ENCODE measurements around the gene LINGO4.

The LINGO4 gene

GRCh38 chr1:151828921-151829320, 23.7 kb upstream of the LINGO4 start:
- no peak for ATAC-seq
- H3K4me1 Mint-ChIP-seq: peaks cover 77% of the 10 kb centered on the region

GRCh38 chr1:151827853-151828252, 22.6 kb upstream of the LINGO4 start:
- Mint-ChIP-seq H3K4me1 (peaks cover 73% of the 10 kb centered on the region), H3K9me3 (no peaks in the 10 kb centered on the region), H3K27ac (no peak overlapping the region), H3K27me3 (no peaks in the 10 kb centered on the region), H3K4me3 (peak overlapping the region; percentile 1), H3K36me3 (ENCODE audit: low read depth) (no peaks in the 10 kb centered on the region)
- ATAC-seq: no peak
- no peak for DNase-seq

More at GRCh38 chr1:151828921-151829320, 23.7 kb upstream of the LINGO4 start:
- Mint-ChIP-seq H3K4me3 (peak overlapping the region; percentile 10), H3K9me3 (no peaks in the 10 kb centered on the region), H3K27me3 (no peaks in the 10 kb centered on the region), H3K27ac (peak overlapping the region; percentile 75), H3K36me3 (ENCODE audit: low read depth) (no peaks in the 10 kb centered on the region)
- DNase-seq: no peak

- Mint-ChIP-seq H3K27me3 (no peaks in the 10 kb centered on the region), H3K4me3 (peak overlapping the region; percentile 60)
Measured at GRCh38 chr1:151825751-151826660, 20.8 kb upstream of the LINGO4 start.

GRCh38 chr1:151825204-151825603, 20.0 kb upstream of the LINGO4 start:
- DNase-seq: no peak
- Mint-ChIP-seq H3K27ac (no peak overlapping the region), H3K27me3 (no peaks in the 10 kb centered on the region), H3K9me3 (no peaks in the 10 kb centered on the region), H3K36me3 (ENCODE audit: low read depth) (no peaks in the 10 kb centered on the region), H3K4me3 (peak overlapping the region; percentile 60), H3K4me1 (peaks cover 84% of the 10 kb centered on the region)
- no peak for ATAC-seq

More at GRCh38 chr1:151825751-151826660, 20.8 kb upstream of the LINGO4 start:
- H3K4me1 Mint-ChIP-seq: peaks cover 82% of the 10 kb centered on the region
- ATAC-seq (peak; percentile 33), DNase-seq (peak; percentile 55)
- no peaks in the 10 kb centered on the region for H3K36me3 Mint-ChIP-seq (ENCODE audit: low read depth)
- peak overlapping the region; percentile 70 for H3K27ac Mint-ChIP-seq
- no peaks in the 10 kb centered on the region for H3K9me3 Mint-ChIP-seq

GRCh38 chr1:151823175-151823574, 18.0 kb upstream of the LINGO4 start:
- no peaks in the 10 kb centered on the region for H3K9me3 Mint-ChIP-seq
- no peaks in the 10 kb centered on the region for H3K27me3 Mint-ChIP-seq
- no peak overlapping the region for H3K4me3 Mint-ChIP-seq
- DNase-seq (no peak), ATAC-seq (no peak)
- no peaks in the 10 kb centered on the region for H3K36me3 Mint-ChIP-seq (ENCODE audit: low read depth)
- no peak overlapping the region for H3K27ac Mint-ChIP-seq
- H3K4me1 Mint-ChIP-seq: peaks cover 71% of the 10 kb centered on the region

GRCh38 chr1:151822404-151822803, 17.2 kb upstream of the LINGO4 start:
- ATAC-seq (peak; percentile 55), DNase-seq (peak; percentile 59)
- H3K4me3 Mint-ChIP-seq: peak overlapping the region; percentile 39
- H3K36me3 Mint-ChIP-seq (ENCODE audit: low read depth): no peaks in the 10 kb centered on the region
- no peaks in the 10 kb centered on the region for H3K27me3 Mint-ChIP-seq
- H3K4me1 Mint-ChIP-seq: peaks cover 64% of the 10 kb centered on the region
- peak overlapping the region; percentile 29 for H3K27ac Mint-ChIP-seq
- no peaks in the 10 kb centered on the region for H3K9me3 Mint-ChIP-seq

GRCh38 chr1:151820940-151821339, 15.7 kb upstream of the LINGO4 start:
- peaks cover 57% of the 10 kb centered on the region for H3K4me1 Mint-ChIP-seq
- ATAC-seq: no peak
- H3K27ac Mint-ChIP-seq: no peak overlapping the region

GRCh38 chr1:151819976-151820623, 14.9 kb upstream of the LINGO4 start:
- peaks cover 58% of the 10 kb centered on the region for H3K4me1 Mint-ChIP-seq
- no peaks in the 10 kb centered on the region for H3K9me3 Mint-ChIP-seq
- peak overlapping the region; percentile 30 for H3K27ac Mint-ChIP-seq
- H3K27me3 Mint-ChIP-seq: peaks cover 3% of the 10 kb centered on the region
- peaks cover 2% of the 10 kb centered on the region for H3K36me3 Mint-ChIP-seq (ENCODE audit: low read depth)
- DNase-seq (no peak), ATAC-seq (peak; percentile 66)
- no peak overlapping the region for H3K4me3 Mint-ChIP-seq

More at GRCh38 chr1:151820940-151821339, 15.7 kb upstream of the LINGO4 start:
- DNase-seq: no peak
- H3K36me3 Mint-ChIP-seq (ENCODE audit: low read depth): peaks cover 2% of the 10 kb centered on the region
- no peak overlapping the region for H3K4me3 Mint-ChIP-seq
- H3K9me3 Mint-ChIP-seq: no peaks in the 10 kb centered on the region
- peaks cover 3% of the 10 kb centered on the region for H3K27me3 Mint-ChIP-seq

GRCh38 chr1:151819227-151819835, 14.1 kb upstream of the LINGO4 start:
- peak overlapping the region; percentile 30 for H3K27ac Mint-ChIP-seq
- DNase-seq (no peak), ATAC-seq (no peak)
- H3K36me3 Mint-ChIP-seq (ENCODE audit: low read depth): peaks cover 2% of the 10 kb centered on the region
- H3K9me3 Mint-ChIP-seq: no peaks in the 10 kb centered on the region
- no peak overlapping the region for H3K4me3 Mint-ChIP-seq
- peaks cover 57% of the 10 kb centered on the region for H3K4me1 Mint-ChIP-seq
- peaks cover 3% of the 10 kb centered on the region for H3K27me3 Mint-ChIP-seq

GRCh38 chr1:151817353-151817730, 12.1 kb upstream of the LINGO4 start:
- ATAC-seq (no peak), DNase-seq (no peak)
- H3K9me3 Mint-ChIP-seq: no peaks in the 10 kb centered on the region
- H3K4me3 Mint-ChIP-seq: no peak overlapping the region
- H3K27me3 Mint-ChIP-seq: peaks cover 3% of the 10 kb centered on the region
- H3K27ac Mint-ChIP-seq: no peak overlapping the region
- H3K36me3 Mint-ChIP-seq (ENCODE audit: low read depth): peaks cover 2% of the 10 kb centered on the region
- peaks cover 47% of the 10 kb centered on the region for H3K4me1 Mint-ChIP-seq

- H3K4me3 Mint-ChIP-seq: no peak overlapping the region
- DNase-seq: no peak
Measured at GRCh38 chr1:151816548-151817352, 11.5 kb upstream of the LINGO4 start.

GRCh38 chr1:151815716-151816327, 10.6 kb upstream of the LINGO4 start:
- peaks cover 3% of the 10 kb centered on the region for H3K27me3 Mint-ChIP-seq
- DNase-seq: no peak
- no peak overlapping the region for H3K4me3 Mint-ChIP-seq
- peaks cover 32% of the 10 kb centered on the region for H3K4me1 Mint-ChIP-seq
- ATAC-seq: no peak
- H3K27ac Mint-ChIP-seq: peak overlapping the region; percentile 73
- H3K9me3 Mint-ChIP-seq: no peaks in the 10 kb centered on the region
- H3K36me3 Mint-ChIP-seq (ENCODE audit: low read depth): peaks cover 2% of the 10 kb centered on the region

More at GRCh38 chr1:151816548-151817352, 11.5 kb upstream of the LINGO4 start:
- H3K4me1 Mint-ChIP-seq: peaks cover 41% of the 10 kb centered on the region
- peaks cover 3% of the 10 kb centered on the region for H3K27me3 Mint-ChIP-seq
- H3K36me3 Mint-ChIP-seq (ENCODE audit: low read depth): peaks cover 2% of the 10 kb centered on the region
- ATAC-seq: no peak
- no peaks in the 10 kb centered on the region for H3K9me3 Mint-ChIP-seq
- no peak overlapping the region for H3K27ac Mint-ChIP-seq

- no peak for DNase-seq
- Mint-ChIP-seq H3K36me3 (ENCODE audit: low read depth) (peaks cover 2% of the 10 kb centered on the region), H3K4me3 (no peak overlapping the region), H3K9me3 (no peaks in the 10 kb centered on the region), H3K4me1 (peaks cover 24% of the 10 kb centered on the region), H3K27ac (no peak overlapping the region), H3K27me3 (peaks cover 3% of the 10 kb centered on the region)
- no peak for ATAC-seq
Measured at GRCh38 chr1:151814971-151815545, 9.8 kb upstream of the LINGO4 start.
